HCT116 (cell line): ENCODE data around the gene TMEM234. TPM values are rescaled to one million over a fixed set of nuclear protein-coding genes. Genes with fewer than 3 reads are reported as not detected.
A peak's percentile ranks its signal among the peaks of the same experiment; 100 is the strongest.

Experiments
- ATAC-seq: fragments of 200-7000 bp; cut with Tn5 transposase; 2 replicates; pipeline ENCODE4 v1.9.1; 2020; ENCODE audit warnings: mild to moderate bottlenecking, moderate library complexity
- BruUV-seq: library from RNA; stranded (reverse); fragments of 400-500 nt; replicated peaks from 2 replicates; lab custom pipeline; 2021; lab: Mats Ljungman, UMichigan
- CTCF ChIA-PET: fragments of 300-600 bp; sonication (Branson Sonifier 250); formaldehyde crosslinking; loops from one replicate; lab custom pipeline; 2021; ENCODE audit warnings: antibody characterized with exemption; lab: Charles Lee
- POLR2A ChIA-PET: fragments of 300-600, 350-600 bp; sonication (Branson Sonifier 250); formaldehyde crosslinking; loops from one replicate; lab custom pipeline; 2021; ENCODE audit warnings: antibody characterized with exemption; lab: Charles Lee
- RAD21 ChIA-PET, 2 experiments: fragments of 300-600 bp; sonication (Branson Sonifier 250); formaldehyde crosslinking; loops; one replicate each; lab custom pipeline; 2023; ENCODE audit warnings: low total read pairs in 2 of 2; ENCODE audit not compliant: uncharacterized antibody in 2 of 2, unreplicated experiment in 2 of 2, low non-redundant PET in 1 of 2; lab: Charles Lee
- DNase-seq: peaks from one replicate; pipeline ENCODE4 v3.0.0-alpha.2; 2010; ENCODE audit warnings: low read depth, low spot score
- H2AFZ ChIP-seq: fragments of 200-600 bp; shearing (Covaris generic), sonication (generic); 2 replicates; pipeline ENCODE4 v1.6.1; 2017; ENCODE audit warnings: low read depth, mixed run types, mixed read lengths, antibody characterized with exemption, low read length; ENCODE audit not compliant: poor library complexity, severe bottlenecking
- H3K27ac ChIP-seq: 2 replicates; pipeline ENCODE4 v1.5.1; 2012; ENCODE audit warnings: low read depth, low read length
- H3K27me3 ChIP-seq: fragments of 200-600 bp; sonication (generic); 2 replicates; pipeline ENCODE4 v1.6.1; 2016; ENCODE audit warnings: mixed run types, low read length, mixed read lengths; ENCODE audit not compliant: insufficient read depth
- H3K36me3 ChIP-seq, 2 experiments: fragments of 200-500 bp in 1 of 2; fragments of 200-600 bp in 1 of 2; sonication (Bioruptor generic) in 1 of 2; sonication (generic) in 1 of 2; 2 replicates each; pipeline versions ENCODE4 v1.5.1 to v1.6.1; 2014 to 2016; ENCODE audit warnings: low read length in 2 of 2, inconsistent platforms in 1 of 2, mixed read lengths in 1 of 2, mixed run types in 1 of 2; ENCODE audit not compliant: insufficient read depth in 2 of 2, control insufficient read depth in 1 of 2
- H3K4me1 ChIP-seq, 2 experiments: fragments of 200-600 bp in 1 of 2; sonication (generic) in 1 of 2; 2 replicates each; pipeline versions ENCODE4 v1.5.1 to v1.6.1; 2012 to 2017; ENCODE audit warnings: low read length in 2 of 2, inconsistent platforms in 1 of 2, mild to moderate bottlenecking in 1 of 2, mixed read lengths in 1 of 2, mixed run types in 1 of 2, moderate library complexity in 1 of 2; ENCODE audit not compliant: insufficient read depth in 2 of 2, control insufficient read depth in 1 of 2
- H3K4me2 ChIP-seq: fragments of 200-600 bp; sonication (generic); 2 replicates; pipeline ENCODE4 v1.6.1; 2017; ENCODE audit warnings: mixed run types, low read length, mixed read lengths
- H3K4me3 ChIP-seq, 2 experiments: fragments of 200-600 bp in 1 of 2; sonication (generic) in 1 of 2; replicated peaks in 1 of 2; 2 replicates each; pipeline ENCODE4 v1.5.1; 2011 to 2016; ENCODE audit warnings: low read length in 2 of 2, control low read depth in 1 of 2, low read depth in 1 of 2, mild to moderate bottlenecking in 1 of 2, mixed read lengths in 1 of 2, mixed run types in 1 of 2
- H3K79me2 ChIP-seq: fragments of 200-600 bp; sonication (generic); 2 replicates; pipeline ENCODE4 v1.6.1; 2017; ENCODE audit warnings: mild to moderate bottlenecking, mixed run types, low read length, moderate library complexity, mixed read lengths; ENCODE audit not compliant: insufficient read depth
- H3K9ac ChIP-seq: fragments of 200-600 bp; sonication (generic); 2 replicates; pipeline ENCODE4 v1.6.1; 2016; ENCODE audit warnings: low read length, mixed read lengths
- H3K9me2 ChIP-seq: fragments of 200-600 bp; sonication (generic), shearing (Covaris generic); 2 replicates; pipeline ENCODE4 v1.6.1; 2017; ENCODE audit warnings: mixed run types, mild to moderate bottlenecking, moderate library complexity; ENCODE audit not compliant: insufficient read depth
- H3K9me3 ChIP-seq, 2 experiments: fragments of 200-500 bp in 1 of 2; fragments of 200-600 bp in 1 of 2; sonication (Bioruptor generic) in 1 of 2; sonication (generic) in 1 of 2; 2 replicates each; pipeline ENCODE4 v1.6.1; 2014 to 2017; ENCODE audit warnings: low read length in 2 of 2, mixed read lengths in 2 of 2, inconsistent platforms in 1 of 2, low read depth in 1 of 2, mild to moderate bottlenecking in 1 of 2, mixed run types in 1 of 2, moderate library complexity in 1 of 2; ENCODE audit not compliant: control insufficient read depth in 1 of 2, insufficient read depth in 1 of 2
- H4K20me1 ChIP-seq: fragments of 200-600 bp; sonication (generic), shearing (Covaris generic); 2 replicates; pipeline ENCODE4 v1.6.1; 2017; ENCODE audit warnings: mixed run types, mild to moderate bottlenecking, moderate library complexity; ENCODE audit not compliant: insufficient read depth
- CBX3 ChIP-seq: IDR thresholded peaks from 2 replicates; pipeline ENCODE4 v1.6.1; 2012; ENCODE audit warnings: low read depth
- CEBPB ChIP-seq: IDR thresholded peaks from 2 replicates; pipeline ENCODE4 v1.6.1; 2012; ENCODE audit warnings: low read depth
- CTCF ChIP-seq, 3 experiments: fragments of 200-600 bp in 1 of 3; sonication (generic) in 1 of 3; IDR thresholded peaks in 2 of 3; conservative IDR thresholded peaks in 1 of 3; 2 replicates each; pipeline ENCODE4 v1.5.1; 2012 to 2017; ENCODE audit warnings: low read depth in 2 of 3, low read length in 2 of 3, antibody characterized with exemption in 1 of 3, borderline replicate concordance in 1 of 3, control low read depth in 1 of 3, mild to moderate bottlenecking in 1 of 3, mixed read lengths in 1 of 3, mixed run types in 1 of 3, moderate library complexity in 1 of 3; ENCODE audit not compliant: insufficient read depth in 1 of 3
- EGR1 ChIP-seq: IDR thresholded peaks from 2 replicates; pipeline ENCODE4 v1.6.1; 2012; ENCODE audit warnings: low read depth
- ELF1 ChIP-seq: IDR thresholded peaks from 2 replicates; pipeline ENCODE4 v1.6.1; 2012; ENCODE audit warnings: low read depth, borderline replicate concordance
- EZH2 ChIP-seq: fragments of 200-600 bp; sonication (generic); IDR thresholded peaks from 2 replicates; pipeline ENCODE4 v1.6.1; 2017; ENCODE audit warnings: antibody characterized with exemption, mixed run types
- EZH2phosphoT487 ChIP-seq: fragments of 200-600 bp; IDR thresholded peaks from 2 replicates; pipeline ENCODE4 v1.6.1; 2018; ENCODE audit warnings: antibody characterized with exemption, borderline replicate concordance
- JUND ChIP-seq: IDR thresholded peaks from 2 replicates; pipeline ENCODE4 v1.6.1; 2012
- MAX ChIP-seq: IDR thresholded peaks from 2 replicates; pipeline ENCODE4 v1.6.1; 2012
- POLR2AphosphoS5 ChIP-seq: IDR thresholded peaks from 2 replicates; pipeline ENCODE4 v1.6.1; 2011; ENCODE audit warnings: mild to moderate bottlenecking, low read depth, low read length, moderate library complexity
- SIN3A ChIP-seq: IDR thresholded peaks from 2 replicates; pipeline ENCODE4 v1.6.1; 2012; ENCODE audit warnings: low read depth
- SP1 ChIP-seq: IDR thresholded peaks from 2 replicates; pipeline ENCODE4 v1.6.1; 2012; ENCODE audit warnings: low read depth
- SRF ChIP-seq: IDR thresholded peaks from 2 replicates; pipeline ENCODE4 v1.6.1; 2012; ENCODE audit warnings: low read depth
- YY1 ChIP-seq: IDR thresholded peaks from 2 replicates; pipeline ENCODE4 v1.6.1; 2011; ENCODE audit warnings: low read length, low read depth, moderate library complexity, mild to moderate bottlenecking; ENCODE audit not compliant: insufficient replicate concordance; ENCODE audit errors: extremely low read depth
- ZBTB33 ChIP-seq: IDR thresholded peaks from 2 replicates; pipeline ENCODE4 v1.6.1; 2011; ENCODE audit warnings: mild to moderate bottlenecking, low read length, moderate library complexity; ENCODE audit not compliant: insufficient replicate concordance; ENCODE audit errors: extremely low read depth
- ZFX ChIP-seq: fragments of 450-650 bp; IDR thresholded peaks from 2 replicates; pipeline ENCODE4 v1.6.1; 2017
- ZNF274 ChIP-seq: fragments of 200-500 bp; sonication (Bioruptor generic); IDR thresholded peaks from 2 replicates; pipeline ENCODE4 v1.6.1; 2014; ENCODE audit warnings: mild to moderate bottlenecking, low read depth, low read length, inconsistent platforms
- intact Hi-C: fragments of 100-400 bp; cut with micrococcal nuclease; formaldehyde crosslinking; loops from 2 replicates; pipeline ENCODE4 v1.10.0; 2022
- total RNA-seq: library from RNA; stranded (reverse); gene quantifications from one replicate; pipeline ENCODE4 v1.2.1, GENCODE V29; 2021; ENCODE audit not compliant: unreplicated experiment

The TMEM234 gene
- total RNA-seq, 1 experiment from 2014 or later, result 12.3 TPM

GRCh38 chr1:32221980-32222755, at the start of gene TMEM234, which contains the start of gene EIF3I (continued):
- TF ChIP-seq ZBTB33 (no peak), POLR2AphosphoS5 (peak; percentile 92), EGR1 (peak; percentile 50), CBX3 (no peak), ZNF274 (no peak), EZH2phosphoT487 (no peak)

- Histone ChIP-seq H3K9me3 (no peaks in the 10 kb centered on the region), H3K27ac (no peak overlapping the region), H3K4me2 (no peak overlapping the region), H2AFZ (no peak overlapping the region), H3K27me3 (no peaks in the 10 kb centered on the region), H3K4me3 (no peak overlapping the region), H3K9me2 (no peaks in the 10 kb centered on the region), H3K4me1 (peaks cover 6 to 25% of the 10 kb centered on the region in 2 experiments), H3K79me2 (no peaks in the 10 kb centered on the region), H3K9ac (no peak overlapping the region), H4K20me1 (no peaks in the 10 kb centered on the region), H3K36me3 (no peaks in the 10 kb centered on the region)
- ChIA-PET CTCF (interaction anchor here (0.6 kb wide), 1 partner anchor 251 kb away, joined by 3 read pairs; no protein-coding TSS in a partner anchor), RAD21 (no interaction called here), POLR2A (no interaction called here)
- intact Hi-C loops, result no loop called here
- DNase-seq (no peak), ATAC-seq (no peak)
- BruUV-seq, result no TSS peak
- TF ChIP-seq SRF (no peak), ZBTB33 (no peak), MAX (no peak), SIN3A (no peak), CEBPB (no peak), YY1 (no peak), ELF1 (no peak), JUND (no peak), ZNF274 (no peak), SP1 (no peak), ZFX (no peak), EGR1 (no peak), EZH2 (no peak), CBX3 (no peak), CTCF (IDR thresholded peaks at IDR 0.05 in 2 of 3, conservative IDR thresholded peaks at IDR 0.05 in 1 of 3; ENCODE audit: borderline replicate concordance in 1 of 3, insufficient read depth in 1 of 3, low read depth in 2 of 3, low read length in 2 of 3) (no peak)
Observed at GRCh38 chr1:32269744-32270143, 47.6 kb upstream of the TMEM234 start.
